Breast epithelium (tissue), 4 donors: ENCODE data around the gene SELENOS. TPM values are rescaled to one million over a fixed set of nuclear protein-coding genes. Genes with fewer than 3 reads are reported as not detected.

Experiments used
- DNase-seq, 2 donors: peaks; one replicate each; pipeline ENCODE4 v3.0.0-alpha.2; 2019; ENCODE audit warnings: low spot score in 2 of 2
- H3K27ac ChIP-seq, 2 donors: fragments of 200-600 bp; sonication (generic) in 1 of 2; one replicate each; pipeline ENCODE4 v1.5.1; 2016 to 2019; ENCODE audit warnings: mild to moderate bottlenecking in 1 of 2
- H3K27me3 ChIP-seq, 2 donors: fragments of 200-600 bp; sonication (generic) in 1 of 2; one replicate each; pipeline versions ENCODE4 v1.5.1 to v1.6.0; 2017 to 2019; ENCODE audit warnings: control low read depth in 1 of 2, mild to moderate bottlenecking in 1 of 2
- H3K36me3 ChIP-seq: fragments of 200-600 bp; one replicate; pipeline ENCODE4 v1.5.1; 2019
- H3K4me1 ChIP-seq, 2 donors: fragments of 200-600 bp; sonication (generic); one replicate each; pipeline ENCODE4 v1.5.1; 2016 to 2019; ENCODE audit warnings: control low read depth in 1 of 2
- H3K4me3 ChIP-seq, 3 donors: fragments of 200-600 bp; sonication (generic); 1 replicate in 2 of 3; 2 replicates in 1 of 3; pipeline ENCODE4 v1.5.1; 2016 to 2019; ENCODE audit warnings: mild to moderate bottlenecking in 3 of 3, moderate library complexity in 2 of 3
- H3K9me3 ChIP-seq, 2 donors: fragments of 200-600 bp; sonication (generic) in 1 of 2; one replicate each; pipeline ENCODE4 v1.5.1; 2016 to 2019; ENCODE audit warnings: control low read depth in 1 of 2
- CTCF ChIP-seq, 3 donors: fragments of 450-650 bp; IDR thresholded peaks; one replicate each; pipeline ENCODE4 v1.5.1; 2016 to 2017; ENCODE audit warnings: antibody characterized with exemption in 3 of 3, mild to moderate bottlenecking in 3 of 3, moderate library complexity in 3 of 3
- POLR2A ChIP-seq: fragments of 450-650 bp; IDR thresholded peaks from one replicate; pipeline ENCODE4 v1.6.1; 2016; ENCODE audit warnings: antibody characterized with exemption, mild to moderate bottlenecking, moderate library complexity
- POLR2AphosphoS5 ChIP-seq, 3 donors: sonication (generic); formaldehyde crosslinking; IDR thresholded peaks; one replicate each; pipeline ENCODE4 v1.6.1; 2017; ENCODE audit warnings: antibody characterized with exemption in 3 of 3
- intact Hi-C: fragments of 100-400 bp; cut with DNase I; formaldehyde crosslinking; loops from one replicate; pipeline ENCODE4 v1.15.1; 2023; ENCODE audit warnings: low total_unique reads
- total RNA-seq, 3 donors: library from RNA; depleted of rRNA; stranded (reverse); fragments of >200 nt; gene quantifications; one replicate each; pipeline ENCODE4 v1.1.0, GENCODE V29; 2016

The SELENOS gene
- total RNA-seq, 3 donors from 2014 or later: 56.1 to 76.8 (median 76.4) TPM

GRCh38 chr15:101258238-101259144 lies 18.8 kb downstream of the SELENOS start:
- DNase-seq: peak in 1 of 2 donors; percentile 62
- TF ChIP-seq POLR2A (no peak), CTCF (IDR thresholded peaks at IDR 0.05) (peak; percentile 43 to 91 (median 89)), POLR2AphosphoS5 (IDR thresholded peaks at IDR 0.05) (no peak)
- Histone ChIP-seq H3K4me3 (no peak overlapping the region), H3K36me3 (no peaks in the 10 kb centered on the region), H3K4me1 (no peaks in the 10 kb centered on the region), H3K9me3 (no peaks in the 10 kb centered on the region), H3K27me3 (no peaks in the 10 kb centered on the region), H3K27ac (no peak overlapping the region)
- intact Hi-C loops: loop anchor here (2.0 to 10.0 kb wide), 3 partner anchors 134 to 244 kb away; no protein-coding TSS in a partner anchor

- Histone ChIP-seq H3K9me3 (no peaks in the 10 kb centered on the region), H3K4me3 (no peak overlapping the region)
- intact Hi-C loops: loop anchor here (10.0 kb wide), 2 partner anchors 132 to 242 kb away; no protein-coding TSS in a partner anchor
Measured at GRCh38 chr15:101256757-101257156, 20.5 kb downstream of the SELENOS start.

GRCh38 chr15:101255615-101256241 lies 21.6 kb downstream of the SELENOS start:
- intact Hi-C loops: loop anchor here (10.0 kb wide), 2 partner anchors 131 to 241 kb away; no protein-coding TSS in a partner anchor

More at GRCh38 chr15:101256757-101257156, 20.5 kb downstream of the SELENOS start:
- Histone ChIP-seq H3K36me3 (no peaks in the 10 kb centered on the region), H3K4me1 (no peaks in the 10 kb centered on the region), H3K27ac (no peak overlapping the region), H3K27me3 (no peaks in the 10 kb centered on the region)
- DNase-seq: no peak
- no peak for TF ChIP-seq POLR2A
- TF ChIP-seq POLR2AphosphoS5 (IDR thresholded peaks at IDR 0.05): no peak
- no peak for TF ChIP-seq CTCF (IDR thresholded peaks at IDR 0.05)

GRCh38 chr15:101255051-101255395 lies 22.3 kb downstream of the SELENOS start:
- DNase-seq: no peak
- Histone ChIP-seq H3K36me3 (no peaks in the 10 kb centered on the region), H3K4me1 (peaks cover 0 to 6% of the 10 kb centered on the region in 2 donors), H3K27ac (no peak overlapping the region), H3K4me3 (no peak overlapping the region), H3K27me3 (no peaks in the 10 kb centered on the region), H3K9me3 (no peaks in the 10 kb centered on the region)
- TF ChIP-seq CTCF (IDR thresholded peaks at IDR 0.05): no peak
- no peak for TF ChIP-seq POLR2AphosphoS5 (IDR thresholded peaks at IDR 0.05)
- no peak for TF ChIP-seq POLR2A
- intact Hi-C loops: loop anchor here (10.0 kb wide), 2 partner anchors 130 to 240 kb away; no protein-coding TSS in a partner anchor

More at GRCh38 chr15:101255615-101256241, 21.6 kb downstream of the SELENOS start:
- H3K4me1 ChIP-seq: no peaks in the 10 kb centered on the region
- no peaks in the 10 kb centered on the region for H3K27me3 ChIP-seq
- H3K4me3 ChIP-seq: no peak overlapping the region
- DNase-seq: no peak
- no peaks in the 10 kb centered on the region for H3K9me3 ChIP-seq
- H3K36me3 ChIP-seq: no peaks in the 10 kb centered on the region
- no peak for TF ChIP-seq POLR2A
- no peak for TF ChIP-seq POLR2AphosphoS5 (IDR thresholded peaks at IDR 0.05)
- TF ChIP-seq CTCF (IDR thresholded peaks at IDR 0.05): no peak
- H3K27ac ChIP-seq: no peak overlapping the region
